Right ventricle myocardium superior (tissue), 1 donor: ENCODE measurements around the gene THSD4. TPM values are rescaled to one million over a fixed set of nuclear protein-coding genes. Genes with fewer than 3 reads are reported as not detected.

Experiments
- ATAC-seq: fragments of 200-7000 bp; cut with Tn5 transposase; one replicate; pipeline ENCODE4 v1.9.1; 2020; ENCODE audit warnings: mild to moderate bottlenecking; ENCODE audit not compliant: poor library complexity
- DNase-seq: peaks from one replicate; pipeline ENCODE4 v3.0.0-alpha.2; 2020
- intact Hi-C: fragments of 100-400 bp; cut with DNase I; formaldehyde crosslinking; loops from one replicate; pipeline ENCODE4 v1.11.2; 2022
- total RNA-seq: library from RNA; stranded (reverse); fragmentation: NEBNext Ultra II Directional; extraction: Animal tissue kit (Norgen Biotek cat#: 25700); gene quantifications from one replicate; pipeline ENCODE4 v1.2.1, GENCODE V29; 2021
- donor health status: DM: no; HTN: yes; CAD: no; lungs with severe emphysema.

Gene THSD4
- total RNA-seq, 1 donor from 2014 or later: 75.6 TPM

DNA sequence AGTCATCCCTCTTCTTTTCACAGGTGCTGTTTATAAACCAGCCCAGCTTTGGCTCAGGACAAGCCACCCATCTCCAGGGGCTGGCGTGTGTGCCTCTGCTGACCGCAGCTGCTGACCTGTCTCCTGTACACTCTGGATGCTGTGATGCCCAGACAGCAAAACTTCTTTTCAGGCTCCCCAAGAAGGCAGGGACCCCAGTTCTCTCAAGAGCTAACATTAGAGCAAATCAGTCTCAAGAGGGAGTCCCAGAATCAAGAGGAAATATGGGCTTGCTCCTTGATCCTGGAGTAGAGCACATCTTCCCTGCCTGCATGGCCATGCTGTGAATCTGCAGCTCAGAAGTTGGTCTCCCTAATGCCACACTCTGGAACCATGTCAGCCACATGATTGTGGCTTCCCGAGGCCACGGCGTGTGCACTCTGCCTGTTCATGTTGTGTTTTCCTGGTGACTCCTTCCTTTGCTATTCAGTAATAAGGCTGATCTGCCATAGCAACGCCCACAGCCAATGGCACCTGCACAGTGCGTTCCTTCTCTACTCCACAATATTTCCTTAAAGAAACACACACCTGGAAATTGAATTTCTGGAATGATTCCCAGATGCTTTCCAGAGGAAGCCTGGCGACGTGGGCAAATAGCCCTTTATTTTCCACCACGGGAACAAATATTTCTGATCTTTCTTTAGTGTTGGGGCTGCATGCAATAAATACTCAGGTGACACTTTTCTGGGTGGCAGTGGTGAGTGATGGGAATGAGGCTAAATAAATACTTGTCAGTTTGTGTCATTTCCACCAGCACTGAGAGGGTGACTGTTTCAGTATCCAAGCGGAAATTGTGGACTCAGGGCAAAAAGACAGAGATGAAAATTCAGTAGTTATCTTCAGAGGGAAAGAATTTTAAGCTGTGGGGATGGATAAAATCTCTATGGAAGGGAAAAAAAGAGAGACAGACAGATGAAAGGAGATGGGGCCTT lies 21.9 kb upstream of the THSD4 start:
- ATAC-seq (no peak), DNase-seq (no peak)
- intact Hi-C loops: no loop called here

DNA sequence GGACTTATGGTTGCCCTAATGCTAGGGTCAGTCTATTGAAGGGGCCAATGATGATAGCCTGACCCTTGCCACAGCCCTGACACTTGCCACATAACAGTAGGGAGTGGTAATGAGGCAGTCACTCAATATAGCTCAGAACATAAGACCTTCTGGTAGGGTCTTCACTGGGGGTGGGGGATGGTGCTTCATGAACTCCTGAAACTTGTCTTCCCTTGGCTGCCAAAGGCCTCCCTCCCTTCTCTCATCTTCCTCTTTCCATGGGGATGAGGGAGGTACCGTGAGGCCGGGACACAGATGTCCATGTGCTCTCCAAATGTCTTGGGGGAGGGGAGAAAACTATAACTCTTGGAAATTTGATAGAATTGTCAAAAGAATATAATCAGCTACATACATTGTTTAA lies 21.1 kb upstream of the THSD4 start:
- ATAC-seq (no peak), DNase-seq (no peak)
- intact Hi-C loops: no loop called here

DNA sequence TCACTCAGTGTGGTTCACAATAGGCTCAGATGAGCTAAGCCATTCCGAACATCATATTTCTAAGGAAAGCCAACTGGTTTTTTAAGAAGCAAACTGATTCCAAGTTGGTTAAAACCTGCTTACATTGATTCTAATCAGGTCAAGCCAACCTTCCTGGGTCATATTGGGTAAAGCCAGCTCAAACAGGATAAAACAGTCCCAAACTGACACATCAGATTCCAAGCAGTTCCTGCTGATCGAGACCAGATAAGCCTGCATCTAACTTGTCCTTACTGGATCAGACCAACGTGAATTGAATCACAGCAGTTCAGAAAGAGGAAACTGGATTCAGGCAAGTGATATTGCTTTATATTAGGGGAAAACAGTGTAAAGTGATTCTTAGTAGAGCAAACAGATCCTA lies 18.6 kb upstream of the THSD4 start:
- intact Hi-C loops: no loop called here
- ATAC-seq (no peak), DNase-seq (no peak)

DNA sequence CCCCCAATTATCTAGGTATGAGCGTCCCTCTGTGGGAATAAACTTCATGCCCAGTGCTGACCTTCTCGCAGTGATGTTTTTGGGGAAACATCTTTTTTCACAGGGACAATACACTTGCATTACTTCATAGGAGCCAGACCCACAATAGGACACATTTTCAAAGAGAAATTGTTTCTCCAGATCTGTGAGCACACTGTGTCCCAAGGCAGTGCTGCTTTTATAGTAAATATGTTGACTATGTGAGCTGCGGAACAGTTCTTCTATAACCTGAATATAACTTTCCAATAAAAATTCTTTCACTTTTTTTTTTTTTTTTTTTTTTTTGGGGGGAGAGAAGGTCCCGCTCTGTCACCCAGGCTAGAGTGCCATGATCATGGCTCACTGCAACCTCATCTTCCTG lies 17.4 kb upstream of the THSD4 start:
- intact Hi-C loops: no loop called here
- DNase-seq (no peak), ATAC-seq (no peak)

DNA sequence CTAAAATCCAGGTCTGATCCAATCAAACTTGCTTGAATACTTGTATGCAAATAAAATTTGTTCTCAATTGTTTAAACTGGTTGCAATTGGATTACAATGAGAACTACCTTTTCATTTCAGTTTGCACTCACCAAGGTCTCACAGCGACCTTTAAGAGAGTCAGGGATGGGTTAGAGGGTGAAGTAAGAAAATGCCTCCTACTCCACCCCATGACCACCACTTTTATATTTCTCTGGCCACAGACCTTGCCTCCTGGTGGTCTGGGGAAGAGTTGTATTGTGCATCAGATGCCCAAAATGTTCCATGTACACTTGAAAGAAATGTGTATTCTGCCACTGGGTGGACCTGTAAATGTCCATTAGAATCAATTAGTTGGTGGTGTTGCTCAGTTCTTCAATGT lies 16.4 kb upstream of the THSD4 start:
- intact Hi-C loops: no loop called here
- ATAC-seq: no peak
- no peak for DNase-seq

DNA sequence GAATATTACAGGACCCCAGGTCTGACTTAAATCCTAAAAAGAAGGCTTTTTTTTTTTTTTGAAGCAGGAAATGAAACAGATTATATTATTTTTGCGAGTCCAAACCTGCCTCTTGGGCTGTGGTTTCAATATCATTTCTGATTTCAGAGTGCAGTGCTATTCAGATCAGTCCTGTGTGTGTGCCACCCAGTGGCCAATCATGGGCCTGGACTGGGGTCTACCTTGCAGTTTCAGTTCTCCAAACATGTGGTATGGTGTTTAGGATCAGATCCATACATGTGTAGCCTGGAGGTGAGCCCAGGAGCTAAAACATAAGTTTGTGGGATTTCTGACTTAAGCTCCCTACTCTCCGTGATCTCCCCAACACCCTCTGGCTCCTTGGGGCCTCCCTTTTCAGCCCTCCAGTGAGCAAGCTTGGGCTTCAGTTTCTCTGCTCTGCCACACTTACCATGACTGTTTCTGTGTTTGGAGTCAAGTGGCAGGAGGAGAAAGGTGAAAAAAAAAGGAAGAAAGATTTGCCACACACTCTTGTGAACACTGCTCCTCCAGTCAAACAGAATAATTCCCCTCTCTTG lies 12.1 kb upstream of the THSD4 start:
- DNase-seq: peak; percentile 49
- ATAC-seq: peak; percentile 75

DNA sequence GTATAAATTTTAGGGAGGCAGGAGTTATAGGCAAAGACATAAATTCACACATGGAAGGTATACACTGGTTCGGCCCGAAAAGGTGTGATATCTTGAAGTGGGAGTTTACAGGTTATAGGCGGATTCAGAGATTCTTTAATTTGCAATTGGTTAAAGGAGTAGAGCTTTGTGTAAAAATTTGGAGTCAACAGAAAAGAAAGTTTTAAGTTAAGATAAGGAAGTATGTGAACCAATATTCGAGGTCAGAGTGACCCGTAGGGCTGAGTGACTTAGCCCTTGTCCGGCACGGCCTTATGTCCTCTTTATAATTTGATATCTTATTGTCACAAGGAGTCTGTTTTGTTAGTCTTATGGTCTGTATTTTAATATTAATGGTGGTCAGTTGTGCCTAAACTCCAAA lies 10.6 kb upstream of the THSD4 start:
- intact Hi-C loops: loop anchor here (10.0 kb wide), 1 partner anchor 210 kb away; the partner anchor contains the start of genes LRRC49 and THAP10
- ATAC-seq (no peak), DNase-seq (no peak)

More for the DNA sequence above, 12.1 kb upstream of the THSD4 start:
- intact Hi-C loops: loop anchor here (10.0 kb wide), 1 partner anchor 208 kb away; the partner anchor contains the start of genes LRRC49 and THAP10

DNA sequence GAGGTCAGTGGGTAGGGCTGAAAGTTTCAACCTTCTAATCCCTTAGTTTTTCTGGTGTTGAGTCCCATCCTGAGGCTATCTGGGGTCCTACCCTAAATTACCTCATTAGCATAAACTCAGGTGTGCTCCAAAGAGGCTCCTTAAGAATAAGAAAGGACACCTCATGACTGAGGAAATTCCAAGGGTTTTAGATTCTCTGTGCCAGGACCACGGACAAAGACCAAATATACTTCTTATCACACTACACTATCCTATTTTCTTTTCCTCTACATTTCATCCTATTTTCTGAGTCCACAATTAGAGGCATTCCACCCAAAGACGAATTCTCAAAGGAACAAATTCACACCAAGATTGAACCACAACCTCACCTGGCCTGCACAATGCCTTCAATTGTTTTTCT lies 9.8 kb upstream of the THSD4 start:
- intact Hi-C loops: loop anchor here (10.0 kb wide), 1 partner anchor 211 kb away; the partner anchor contains the start of genes LRRC49 and THAP10
- ATAC-seq (no peak), DNase-seq (no peak)

DNA sequence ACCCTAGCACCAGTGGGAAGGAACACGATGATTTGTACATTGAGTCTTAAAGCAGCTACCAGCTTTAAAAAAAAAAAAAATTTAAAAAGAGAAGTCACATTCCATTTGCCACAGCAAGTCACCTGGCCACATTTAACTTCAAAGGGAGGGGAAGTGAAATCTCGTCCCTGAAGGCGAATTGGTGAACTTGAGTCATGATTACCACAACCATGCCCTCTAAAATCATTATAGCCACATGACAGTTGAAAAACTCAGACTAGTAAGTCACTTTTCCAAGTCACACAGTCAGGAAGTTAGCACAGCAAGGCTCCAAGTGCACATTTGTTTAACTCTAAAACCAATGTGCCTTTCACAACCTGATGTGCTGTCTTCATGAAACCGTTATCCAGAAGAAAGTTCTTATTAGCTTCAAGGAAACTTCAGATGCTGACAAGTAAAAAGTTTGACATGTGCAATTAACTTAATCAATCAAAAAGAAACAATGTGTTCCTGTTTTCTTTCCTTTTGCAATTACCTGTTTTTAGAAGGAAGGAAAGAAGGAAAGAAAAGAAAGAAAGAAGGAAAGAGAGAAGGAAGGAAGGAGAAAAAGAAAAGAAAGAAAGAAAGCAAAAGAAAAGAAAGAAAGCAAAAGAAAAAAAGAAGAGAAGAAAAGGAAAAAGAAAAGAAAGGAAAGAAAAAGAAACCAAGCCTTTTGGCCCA lies 8.3 kb upstream of the THSD4 start:
- intact Hi-C loops: loop anchor here (10.0 kb wide), 1 partner anchor 212 kb away; the partner anchor contains the start of genes LRRC49 and THAP10
- ATAC-seq: no peak
- no peak for DNase-seq

DNA sequence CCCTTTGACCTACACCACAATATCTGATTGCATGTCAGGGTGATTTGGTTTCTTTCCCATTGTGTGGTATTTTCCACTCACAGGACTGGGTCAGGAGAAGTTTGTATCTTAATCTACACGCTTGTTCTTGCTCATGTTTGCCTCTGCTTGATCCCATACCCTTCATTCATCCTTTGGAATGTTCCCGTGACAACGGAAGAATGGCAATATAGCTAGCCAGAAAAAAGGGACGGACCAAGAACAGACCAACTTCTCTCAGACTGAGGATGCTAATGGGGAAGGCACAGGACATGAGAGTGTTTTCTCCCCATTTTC lies 7.8 kb upstream of the THSD4 start:
- DNase-seq (no peak), ATAC-seq (no peak)
- intact Hi-C loops: loop anchor here (10.0 kb wide), 1 partner anchor 213 kb away; the partner anchor contains the start of genes LRRC49 and THAP10

DNA sequence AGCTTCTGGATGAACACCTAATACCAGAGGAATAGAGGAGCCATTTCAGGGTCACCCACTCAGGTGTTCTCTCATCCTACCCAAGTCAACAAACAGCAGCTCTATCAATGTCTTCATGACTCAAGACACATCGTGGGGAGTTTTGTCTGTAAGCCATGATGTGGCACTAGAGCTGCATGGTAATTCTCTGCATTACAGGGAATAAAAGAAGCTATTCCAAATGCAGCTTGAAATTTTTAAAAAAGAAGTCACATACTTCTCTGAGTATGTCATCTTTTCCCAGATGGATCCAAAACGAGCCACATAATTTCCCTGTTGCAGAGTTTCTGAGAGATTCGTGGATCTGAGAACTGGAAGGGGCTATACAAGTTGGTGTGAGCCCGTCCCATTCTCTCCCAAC lies 6.1 kb upstream of the THSD4 start:
- DNase-seq: no peak
- ATAC-seq: peak; percentile 47
- intact Hi-C loops: loop anchor here (10.0 kb wide), 1 partner anchor 214 kb away; the partner anchor contains the start of genes LRRC49 and THAP10

DNA sequence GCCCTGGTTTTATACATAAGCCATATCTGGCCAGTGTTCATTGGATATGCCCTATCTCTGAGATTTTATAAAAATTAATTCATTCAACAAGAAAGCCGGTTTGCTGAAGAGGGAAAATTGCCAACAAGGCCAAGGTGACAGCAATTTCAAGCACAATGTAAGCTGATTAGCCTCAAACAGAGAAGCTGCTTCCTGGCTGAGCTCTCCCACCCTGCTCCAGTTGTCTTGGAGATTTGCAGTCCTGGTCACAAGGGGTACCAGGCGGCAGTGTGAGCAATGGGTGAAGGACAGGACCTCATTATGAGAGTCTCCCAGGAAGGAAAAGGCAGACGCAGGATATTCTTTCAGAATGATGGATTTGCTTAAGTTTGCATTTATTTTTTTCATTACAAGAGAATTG lies 5.4 kb upstream of the THSD4 start:
- no peak for DNase-seq
- intact Hi-C loops: loop anchor here (10.0 kb wide), 2 partner anchors 215 to 225 kb away; partner anchors contain the start of genes LRRC49 and THAP10
- ATAC-seq: no peak

DNA sequence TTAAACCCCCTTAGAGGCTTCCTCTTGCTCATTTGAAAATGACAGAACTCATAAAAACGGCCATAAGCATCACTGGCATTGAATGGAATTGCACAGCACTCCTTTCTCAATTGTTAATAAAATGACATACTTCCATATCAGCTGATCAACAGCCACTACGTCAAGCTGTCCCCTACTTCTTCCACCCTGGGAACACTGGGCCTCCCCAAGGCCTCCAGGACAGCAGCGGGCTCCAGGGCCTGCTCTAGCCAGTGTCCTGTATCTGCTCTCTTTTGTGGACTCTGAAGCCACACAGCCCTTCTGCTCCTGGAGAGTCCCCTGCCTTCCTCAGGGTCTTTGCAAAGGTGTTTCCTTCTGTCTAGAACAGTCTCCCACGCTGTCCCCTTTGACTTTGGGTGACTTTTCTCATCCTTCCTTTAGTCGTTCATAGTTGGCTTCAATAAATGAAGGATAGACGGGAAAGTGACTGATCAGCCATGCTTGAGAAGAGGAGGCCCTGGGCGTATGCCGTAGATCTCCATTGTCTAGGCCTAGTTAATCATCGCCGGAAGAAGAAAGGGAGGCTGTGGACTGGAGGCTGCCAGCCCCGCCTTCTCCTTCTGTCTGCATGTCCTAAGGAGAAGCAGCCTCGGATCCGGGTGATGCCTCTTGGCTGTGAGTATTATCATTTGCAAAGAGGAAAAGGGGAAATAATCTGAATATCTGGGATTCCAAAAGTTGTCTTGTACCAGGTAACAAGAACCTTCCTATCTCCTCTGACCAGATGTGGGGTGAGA lies 4.7 kb upstream of the THSD4 start:
- ATAC-seq: no peak
- intact Hi-C loops: loop anchor here (10.0 kb wide), 1 partner anchor 224 kb away; no protein-coding TSS in a partner anchor
- DNase-seq: no peak

DNA sequence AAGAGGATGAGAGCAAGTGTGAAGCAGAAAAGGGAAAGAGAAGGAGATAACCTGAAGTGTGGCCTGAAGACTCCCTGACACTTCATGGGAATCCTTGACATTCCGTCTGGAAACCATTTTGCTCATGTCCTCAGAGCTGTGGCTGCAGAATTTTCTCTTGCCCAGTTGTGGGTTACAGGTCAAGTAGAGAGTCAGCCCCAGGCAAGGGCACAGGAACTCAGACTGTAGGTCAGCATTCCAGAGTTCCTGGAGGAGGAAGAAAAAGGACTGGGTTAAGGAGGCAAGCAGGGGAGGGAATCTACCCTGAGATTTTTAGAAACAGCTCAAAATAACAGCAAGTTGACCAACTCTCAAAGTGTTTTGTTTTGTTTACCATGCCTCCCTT lies 4.1 kb upstream of the THSD4 start:
- no peak for ATAC-seq
- intact Hi-C loops: loop anchor here (10.0 kb wide), 1 partner anchor 224 kb away; no protein-coding TSS in a partner anchor

DNA sequence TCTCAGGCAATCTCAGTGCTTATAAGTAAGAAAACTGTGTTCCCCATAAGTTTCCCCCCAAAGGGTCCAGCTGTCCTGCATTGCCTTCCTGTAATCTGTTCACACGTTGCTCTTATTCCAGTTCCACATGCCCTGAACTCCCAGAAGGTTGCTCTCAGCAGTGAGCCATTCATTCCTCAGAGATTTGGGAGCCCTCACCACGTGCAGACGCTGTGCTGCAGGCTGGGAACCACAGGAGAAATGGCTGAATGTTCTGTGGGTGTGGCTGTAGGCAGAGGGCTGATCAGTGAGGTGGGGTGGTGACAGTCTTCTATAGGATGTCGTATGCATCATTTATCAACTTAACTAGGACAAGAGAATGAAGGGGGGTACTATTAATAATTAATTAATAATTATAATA lies 3.3 kb upstream of the THSD4 start:
- DNase-seq: no peak
- intact Hi-C loops: loop anchor here (2.0 to 10.0 kb wide), 2 partner anchors 223 to 327 kb away; no protein-coding TSS in a partner anchor
- ATAC-seq: no peak

More for the DNA sequence above, 4.1 kb upstream of the THSD4 start:
- DNase-seq: no peak

DNA sequence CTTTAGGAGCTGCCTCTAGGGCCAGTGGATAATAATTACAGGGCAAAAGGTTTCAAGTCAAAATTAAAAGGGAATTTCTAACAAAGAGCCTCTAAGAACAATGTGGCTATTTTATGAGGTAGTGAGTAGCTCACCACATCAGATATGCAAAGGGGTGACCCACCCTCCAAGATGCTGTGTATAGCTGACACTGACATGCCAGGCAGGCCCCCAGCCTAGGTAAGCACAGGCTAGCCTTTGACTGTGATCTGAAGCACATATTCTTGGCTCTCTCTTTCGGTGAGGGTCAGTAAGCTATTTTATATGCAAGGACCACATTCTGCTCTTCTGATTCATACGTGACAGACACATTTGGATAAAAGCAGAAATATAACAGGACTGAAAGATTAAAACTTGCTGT lies 2.8 kb upstream of the THSD4 start:
- ATAC-seq: no peak
- intact Hi-C loops: loop anchor here (2.0 to 10.0 kb wide), 2 partner anchors 222 to 326 kb away; no protein-coding TSS in a partner anchor
- DNase-seq: no peak

DNA sequence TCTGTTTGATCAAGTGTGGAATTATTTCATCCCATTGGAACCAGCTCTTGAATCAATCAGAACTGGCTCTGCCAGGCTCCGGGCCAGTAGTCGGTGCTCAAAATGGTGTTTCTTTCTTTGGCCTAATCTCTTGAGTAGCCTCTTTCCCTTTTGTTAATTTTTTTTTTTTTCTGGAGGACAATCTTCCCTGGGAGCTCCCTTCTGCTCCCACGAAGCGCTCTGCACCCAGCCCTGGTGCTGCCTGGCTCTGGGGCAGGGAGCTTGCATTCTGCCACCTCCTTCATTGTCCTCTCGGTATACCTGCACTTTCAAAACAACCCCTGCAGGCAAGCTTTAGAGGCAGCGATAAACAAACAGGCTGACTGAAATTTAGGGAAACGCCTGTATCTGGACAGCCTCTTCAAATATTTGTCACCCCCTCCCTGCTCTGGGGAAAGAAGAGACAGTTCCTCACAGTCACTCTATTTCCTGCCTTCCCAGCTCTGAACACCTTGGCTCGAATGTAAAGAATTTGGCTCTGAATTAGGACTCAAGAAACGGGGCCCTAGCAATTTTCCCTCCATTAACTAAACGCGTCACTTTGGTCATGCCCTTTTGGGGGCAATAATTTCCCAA lies 1.1 kb upstream of the THSD4 start:
- ATAC-seq: no peak
- DNase-seq: no peak
- intact Hi-C loops: loop anchor here (10.0 kb wide), 1 partner anchor 221 kb away; no protein-coding TSS in a partner anchor
